ENCODE measurements around the gene DRGX.

- TF ChIP-seq CTCF (IDR thresholded peaks at IDR 0.05; ENCODE audit: low read length) (no peak), EZH2phosphoT487 (IDR thresholded peaks at IDR 0.05; ENCODE audit: low read length) (no peak), EZH2 (optimal IDR thresholded peaks at IDR 0.05; ENCODE audit: low read depth, low read length) (no peak)
Observed at GRCh38 chr10:49332333-49332732, 63.6 kb downstream of the DRGX start.

Measured in MM.1S (cell line).